WTC11 (cell line): ENCODE measurements around the gene STK32A. TPM values are rescaled to one million over a fixed set of nuclear protein-coding genes. Genes with fewer than 3 reads are reported as not detected.

ENCODE experiments used
- ATAC-seq: fragments of 200-7000 bp; cut with Tn5 transposase; 2 replicates; pipeline ENCODE4 v1.10.0; 2021; ENCODE audit warnings: mild to moderate bottlenecking, moderate library complexity
- CTCF ChIA-PET: fragments of 300-600 bp; sonication (Branson Sonifier 250); formaldehyde crosslinking; loops from one replicate; lab custom pipeline; 2021; ENCODE audit warnings: antibody characterized with exemption; lab: Charles Lee
- POLR2A ChIA-PET: fragments of 350-600 bp; sonication (Branson Sonifier 250); formaldehyde crosslinking; loops from one replicate; lab custom pipeline; 2021; ENCODE audit warnings: antibody characterized with exemption; lab: Charles Lee
- DNase-seq: peaks from one replicate; pipeline ENCODE4 v3.0.0; 2021; ENCODE audit warnings: low spot score
- H3K27ac Mint-ChIP-seq: 2 replicates; pipeline ENCODE4 v1.8.0; 2021; ENCODE audit warnings: mixed read lengths
- H3K27me3 Mint-ChIP-seq: 2 replicates; pipeline ENCODE4 v1.8.0; 2021; ENCODE audit warnings: low read depth, mild to moderate bottlenecking, moderate library complexity, mixed read lengths
- H3K36me3 Mint-ChIP-seq: 2 replicates; pipeline ENCODE4 v1.8.0; 2021; ENCODE audit warnings: mixed read lengths
- H3K4me1 Mint-ChIP-seq: 2 replicates; pipeline ENCODE4 v1.8.0; 2022; ENCODE audit warnings: mixed read lengths
- H3K4me3 Mint-ChIP-seq: 2 replicates; pipeline ENCODE4 v1.8.0; 2021; ENCODE audit warnings: mild to moderate bottlenecking, moderate library complexity, mixed read lengths
- H3K9me3 Mint-ChIP-seq: 2 replicates; pipeline ENCODE4 v1.8.0; 2021; ENCODE audit warnings: mixed read lengths
- CBFB ChIP-seq: sonication (generic); formaldehyde crosslinking; IDR thresholded peaks from 2 replicates; pipeline ENCODE4 v1.8.1; 2022; ENCODE audit warnings: mild to moderate bottlenecking, low read depth, missing genetic modification reagents
- CTCF ChIP-seq: fragments of 200-600 bp; IDR thresholded peaks from 2 replicates; pipeline ENCODE4 v1.8.0; 2022; ENCODE audit warnings: antibody characterized with exemption
- ESRRA ChIP-seq: sonication (generic); formaldehyde crosslinking; IDR thresholded peaks from 2 replicates; pipeline ENCODE4 v1.8.1; 2022; ENCODE audit warnings: mild to moderate bottlenecking, missing genetic modification reagents, borderline replicate concordance
- FOXP1 ChIP-seq: sonication (generic); formaldehyde crosslinking; IDR thresholded peaks from 2 replicates; pipeline ENCODE4 v1.8.0; 2022; ENCODE audit warnings: missing genetic modification reagents, mild to moderate bottlenecking, moderate library complexity, borderline replicate concordance
- GABPB1 ChIP-seq: sonication (generic); formaldehyde crosslinking; IDR thresholded peaks from 2 replicates; pipeline ENCODE4 v1.8.1; 2023; ENCODE audit warnings: mild to moderate bottlenecking, missing genetic modification reagents
- IRF1 ChIP-seq: sonication (generic); formaldehyde crosslinking; IDR thresholded peaks from 2 replicates; pipeline ENCODE4 v1.8.0; 2023; ENCODE audit warnings: missing genetic modification reagents
- KAT7 ChIP-seq: sonication (generic); formaldehyde crosslinking; IDR thresholded peaks from 2 replicates; pipeline ENCODE4 v1.8.1; 2023; ENCODE audit warnings: missing genetic modification reagents, mild to moderate bottlenecking, borderline replicate concordance
- MYBL2 ChIP-seq: sonication (generic); formaldehyde crosslinking; IDR thresholded peaks from 2 replicates; pipeline ENCODE4 v1.8.1; 2023; ENCODE audit warnings: mild to moderate bottlenecking, moderate library complexity, missing genetic modification reagents
- NFE2L1 ChIP-seq: sonication (generic); formaldehyde crosslinking; IDR thresholded peaks from 2 replicates; pipeline ENCODE4 v1.8.1; 2023; ENCODE audit warnings: missing genetic modification reagents
- NR2C2 ChIP-seq: sonication (generic); formaldehyde crosslinking; IDR thresholded peaks from 2 replicates; pipeline ENCODE4 v1.8.0; 2022; ENCODE audit warnings: mild to moderate bottlenecking, missing genetic modification reagents
- PRRX2 ChIP-seq: fragments of 250-450 bp; sonication (Bioruptor Pico); IDR thresholded peaks from 2 replicates; pipeline ENCODE4 v1.8.0; 2021; ENCODE audit warnings: mild to moderate bottlenecking
- SMAD4 ChIP-seq: sonication (generic); formaldehyde crosslinking; IDR thresholded peaks from 2 replicates; pipeline ENCODE4 v1.8.0; 2022; ENCODE audit warnings: mild to moderate bottlenecking, missing genetic modification reagents
- STAT6 ChIP-seq: sonication (generic); formaldehyde crosslinking; conservative IDR thresholded peaks from 2 replicates; pipeline ENCODE4 v1.8.1; 2023; ENCODE audit warnings: mild to moderate bottlenecking, low read depth, missing genetic modification reagents, moderate library complexity
- TCF7 ChIP-seq: sonication (generic); formaldehyde crosslinking; IDR thresholded peaks from 2 replicates; pipeline ENCODE4 v1.8.0; 2022; ENCODE audit warnings: mild to moderate bottlenecking, low read depth, missing genetic modification reagents, moderate library complexity
- TP53 ChIP-seq: sonication (generic); formaldehyde crosslinking; IDR thresholded peaks from 2 replicates; pipeline ENCODE4 v1.8.1; 2023; ENCODE audit warnings: mild to moderate bottlenecking, missing genetic modification reagents
- USF1 ChIP-seq: sonication (generic); formaldehyde crosslinking; IDR thresholded peaks from 2 replicates; pipeline ENCODE4 v1.8.0; 2022; ENCODE audit warnings: mild to moderate bottlenecking, missing genetic modification reagents
- USF2 ChIP-seq: sonication (generic); formaldehyde crosslinking; IDR thresholded peaks from 2 replicates; pipeline ENCODE4 v1.8.1; 2023; ENCODE audit warnings: mild to moderate bottlenecking, missing genetic modification reagents, moderate library complexity
- ZMAT4 ChIP-seq: fragments of 250-450 bp; sonication (Bioruptor Pico); IDR thresholded peaks from 2 replicates; pipeline ENCODE4 v1.9.0; 2021; ENCODE audit warnings: mild to moderate bottlenecking
- ZNF425 ChIP-seq: fragments of 250-450 bp; sonication (Bioruptor Pico); conservative IDR thresholded peaks from 2 replicates; pipeline ENCODE4 v1.9.0; 2021; ENCODE audit warnings: mild to moderate bottlenecking
- total RNA-seq: library from RNA; stranded (reverse); gene quantifications from 3 replicates; pipeline ENCODE4 v1.2.3, GENCODE V29; 2021

Gene STK32A
- total RNA-seq, 1 experiment from 2014 or later = 1.7 TPM

- H3K9me3 Mint-ChIP-seq = peaks cover 5% of the 10 kb centered on the region; the same call in 1 of the 2 replicates
- H3K27ac Mint-ChIP-seq = no peak overlapping the region
- ATAC-seq (no peak), DNase-seq (no peak)
- H3K4me3 Mint-ChIP-seq = no peak overlapping the region
- CTCF ChIA-PET = interaction anchor here (1.1 to 1.7 kb wide), 3 partner anchors 57 to 712 kb away, joined by 4 to 5 read pairs (median 4); no protein-coding TSS in a partner anchor
- peaks cover 3% of the 10 kb centered on the region for H3K4me1 Mint-ChIP-seq
- POLR2A ChIA-PET = no interaction called here
- H3K36me3 Mint-ChIP-seq = no peaks in the 10 kb centered on the region
- no peak for TF ChIP-seq NFE2L1
- no peak for TF ChIP-seq ZMAT4
- no peaks in the 10 kb centered on the region for H3K27me3 Mint-ChIP-seq
Measured at GRCh38 chr5:147245381-147246165, 10.7 kb downstream of the STK32A start.

- no peaks in the 10 kb centered on the region for H3K27me3 Mint-ChIP-seq
- no peak for TF ChIP-seq TCF7
- no peak for TF ChIP-seq FOXP1 (CRISPR knock-in tag)
- no peak for DNase-seq
- no peaks in the 10 kb centered on the region for H3K4me1 Mint-ChIP-seq
- H3K4me3 Mint-ChIP-seq = no peak overlapping the region
- ChIA-PET CTCF (interaction anchor here (1.3 kb wide), 2 partner anchors 14 to 121 kb away, joined by 5 read pairs; partner anchors contain the start of gene STK32A), POLR2A (no interaction called here)
- no peaks in the 10 kb centered on the region for H3K36me3 Mint-ChIP-seq
- H3K27ac Mint-ChIP-seq = no peak overlapping the region
- no peak for ATAC-seq
- peaks cover 5% of the 10 kb centered on the region; the same call in 1 of the 2 replicates for H3K9me3 Mint-ChIP-seq
Measured at GRCh38 chr5:147248561-147248960, 13.7 kb downstream of the STK32A start.

- ATAC-seq = no peak
- CTCF ChIA-PET = no interaction called here
- Mint-ChIP-seq H3K27me3 (peaks cover 11% of the 10 kb centered on the region), H3K27ac (no peak overlapping the region), H3K9me3 (no peaks in the 10 kb centered on the region), H3K36me3 (no peaks in the 10 kb centered on the region), H3K4me1 (peaks cover 28% of the 10 kb centered on the region), H3K4me3 (no peak overlapping the region)
- no peak for DNase-seq
- POLR2A ChIA-PET = no interaction called here
- no peak for TF ChIP-seq SMAD4 (CRISPR knock-in tag)
- no peak for TF ChIP-seq ESRRA
- TF ChIP-seq GABPB1 (CRISPR knock-in tag) = no peak
- TF ChIP-seq KAT7 (CRISPR knock-in tag) = no peak
- no peak for TF ChIP-seq CTCF
- no peak for TF ChIP-seq ZNF425 (CRISPR knock-in tag)
- TF ChIP-seq CBFB (CRISPR knock-in tag) = no peak
- TF ChIP-seq IRF1 (CRISPR knock-in tag) = no peak
- TF ChIP-seq PRRX2 = no peak
- TF ChIP-seq NR2C2 (CRISPR knock-in tag) = no peak
- no peak for TF ChIP-seq STAT6 (CRISPR knock-in tag)
- no peak for TF ChIP-seq MYBL2
- TF ChIP-seq USF2 (CRISPR knock-in tag) = no peak
- TF ChIP-seq USF1 (CRISPR knock-in tag) = no peak
- TF ChIP-seq TP53 (CRISPR knock-in tag) = no peak
Measured at GRCh38 chr5:147259837-147260236, 25.0 kb downstream of the STK32A start.
